Fibroblast of lung (primary cell): Measurements from ENCODE around the gene PCDHA8. TPM values are rescaled to one million over a fixed set of nuclear protein-coding genes. Genes with fewer than 3 reads are reported as not detected.

Experiments
- DNase-seq, 2 donors: peaks; one replicate each; pipeline versions ENCODE4 v3.0.0 to v3.0.0-alpha.2; 2010; ENCODE audit warnings: low read depth in 2 of 2
- H2AFZ ChIP-seq: 2 replicates; pipeline ENCODE4 v1.5.1; 2012; ENCODE audit warnings: low read length, control low read depth, inconsistent platforms
- H3K27ac ChIP-seq: 2 replicates; pipeline ENCODE4 v1.5.1; 2011; ENCODE audit warnings: low read length, control low read depth; ENCODE audit not compliant: insufficient read depth
- H3K27me3 ChIP-seq: 2 replicates; pipeline ENCODE4 v1.5.1; 2011; ENCODE audit warnings: mild to moderate bottlenecking, low read length; ENCODE audit not compliant: control insufficient read depth, insufficient read depth
- H3K36me3 ChIP-seq: 2 replicates; pipeline ENCODE4 v1.5.1; 2011; ENCODE audit warnings: low read length; ENCODE audit not compliant: control insufficient read depth, insufficient read depth
- H3K4me1 ChIP-seq: 2 replicates; pipeline ENCODE4 v1.5.1; 2011; ENCODE audit warnings: low read length; ENCODE audit not compliant: control insufficient read depth, insufficient read depth; ENCODE audit errors: extremely low read depth
- H3K4me2 ChIP-seq: 2 replicates; pipeline ENCODE4 v1.5.1; 2011; ENCODE audit warnings: low read length, control low read depth; ENCODE audit not compliant: insufficient read depth; ENCODE audit errors: extremely low read depth
- H3K4me3 ChIP-seq, 4 experiments: fragments of 200-600 bp in 1 of 4; sonication (generic) in 1 of 4; replicated peaks in 1 of 4; 2 replicates each; pipeline ENCODE4 v1.5.1; 2011 to 2016; ENCODE audit warnings: low read length in 4 of 4, low read depth in 3 of 4, mild to moderate bottlenecking in 3 of 4, control low read depth in 2 of 4, inconsistent platforms in 1 of 4, mixed read lengths in 1 of 4; ENCODE audit not compliant: insufficient read depth in 1 of 4; ENCODE audit errors: control extremely low read depth in 1 of 4
- H3K79me2 ChIP-seq: 2 replicates; pipeline ENCODE4 v1.5.1; 2012; ENCODE audit warnings: mild to moderate bottlenecking, low read length, inconsistent platforms; ENCODE audit not compliant: control insufficient read depth, insufficient read depth
- H3K9ac ChIP-seq: 2 replicates; pipeline ENCODE4 v1.5.1; 2011; ENCODE audit warnings: mild to moderate bottlenecking, low read length, control low read depth; ENCODE audit not compliant: insufficient read depth
- H3K9me3 ChIP-seq: 2 replicates; pipeline ENCODE4 v1.5.1; 2012; ENCODE audit warnings: low read depth, low read length; ENCODE audit not compliant: control insufficient read depth, insufficient read depth
- H4K20me1 ChIP-seq: 2 replicates; pipeline ENCODE4 v1.5.1; 2011; ENCODE audit warnings: low read length; ENCODE audit not compliant: control insufficient read depth, insufficient read depth; ENCODE audit errors: extremely low read depth
- CTCF ChIP-seq, 2 donors: IDR thresholded peaks in 1 of 2; conservative IDR thresholded peaks in 1 of 2; 1 replicate in 1 of 2; 2 replicates in 1 of 2; pipeline ENCODE4 v1.5.1; 2011 to 2012; ENCODE audit warnings: low read length in 2 of 2, control low read depth in 1 of 2, inconsistent platforms in 1 of 2, low read depth in 1 of 2, mild to moderate bottlenecking in 1 of 2
- EZH2 ChIP-seq: IDR thresholded peaks from 2 replicates; pipeline ENCODE4 v1.5.1; 2012; ENCODE audit warnings: low read length, control low read depth, mild to moderate bottlenecking; ENCODE audit errors: missing control alignments
- polyA plus RNA-seq, 2 donors: library from polyadenylated mRNA; depleted of rRNA in 1 of 2; stranded (reverse) in 1 of 2; unstranded in 1 of 2; fragments of >200 nt; gene quantifications; 2 replicates each; pipeline ENCODE4 v1.2.1, GENCODE V29; 2011 to 2012; ENCODE audit warnings: missing spikeins in 1 of 2
- total RNA-seq: library from RNA; depleted of rRNA; stranded (reverse); fragments of >200 nt; gene quantifications from 2 replicates; pipeline ENCODE4 v1.2.1, GENCODE V29; 2014

The PCDHA8 gene
- total and polyA plus RNA-seq, 2 donors (not counting 1 experiment from before 2014, with no cell fraction given): 0.33 TPM

DNA sequence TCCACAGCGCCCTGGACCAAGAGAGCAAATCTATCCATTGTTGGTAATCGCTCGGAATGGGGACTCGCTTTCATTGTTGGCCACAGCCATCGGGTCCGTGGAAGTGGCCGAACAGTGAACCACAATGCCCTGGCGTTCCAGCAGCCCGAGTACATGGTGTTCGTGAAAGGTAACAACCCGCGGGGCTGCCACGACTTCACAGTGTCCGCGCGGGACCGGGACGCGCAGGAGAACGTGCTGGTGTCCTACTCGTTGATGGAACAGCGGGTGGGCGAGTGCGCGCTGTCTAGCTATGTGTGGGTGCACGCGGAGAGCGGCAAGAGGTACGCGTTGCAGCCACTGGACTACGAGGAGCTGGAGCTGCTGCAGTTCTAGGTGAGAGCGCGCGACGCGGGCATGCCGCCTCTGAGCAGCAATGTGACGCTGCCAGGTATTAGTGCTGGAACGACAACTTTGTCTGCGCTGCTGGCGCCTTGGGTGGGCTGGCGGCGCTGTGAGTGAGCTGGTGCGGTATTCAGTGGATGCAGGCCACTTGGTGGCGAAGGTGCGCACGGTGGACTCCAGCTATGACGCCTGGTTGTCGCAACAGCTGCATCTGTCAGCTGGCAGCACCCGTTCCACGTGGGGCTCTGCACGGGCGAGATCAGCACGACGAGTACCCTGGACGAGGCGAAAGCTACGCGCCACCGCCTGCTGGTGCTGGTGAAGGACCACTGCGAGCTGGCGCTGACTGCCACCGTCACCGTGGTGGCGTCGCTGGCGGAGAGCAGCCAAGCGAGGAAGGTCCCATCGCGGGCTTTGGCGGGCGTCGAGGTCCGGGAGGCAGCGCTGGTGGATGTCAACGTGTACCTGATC is 21.7 kb downstream of the PCDHA8 start:
- Histone ChIP-seq H3K9me3 (no peaks in the 10 kb centered on the region), H3K4me3 (no peak overlapping the region), H2AFZ (no peak overlapping the region), H3K4me2 (no peak overlapping the region), H3K27ac (no peak overlapping the region), H3K36me3 (no peaks in the 10 kb centered on the region), H3K9ac (no peak overlapping the region), H3K4me1 (no peaks in the 10 kb centered on the region), H4K20me1 (no peaks in the 10 kb centered on the region), H3K79me2 (no peaks in the 10 kb centered on the region), H3K27me3 (no peaks in the 10 kb centered on the region)
- DNase-seq: no peak
- TF ChIP-seq CTCF (conservative IDR thresholded peaks at IDR 0.05 in 1 of 2, IDR thresholded peaks at IDR 0.05 in 1 of 2; ENCODE audit: low read depth in 1 of 2, low read length in 2 of 2) (no peak), EZH2 (no peak)

DNA sequence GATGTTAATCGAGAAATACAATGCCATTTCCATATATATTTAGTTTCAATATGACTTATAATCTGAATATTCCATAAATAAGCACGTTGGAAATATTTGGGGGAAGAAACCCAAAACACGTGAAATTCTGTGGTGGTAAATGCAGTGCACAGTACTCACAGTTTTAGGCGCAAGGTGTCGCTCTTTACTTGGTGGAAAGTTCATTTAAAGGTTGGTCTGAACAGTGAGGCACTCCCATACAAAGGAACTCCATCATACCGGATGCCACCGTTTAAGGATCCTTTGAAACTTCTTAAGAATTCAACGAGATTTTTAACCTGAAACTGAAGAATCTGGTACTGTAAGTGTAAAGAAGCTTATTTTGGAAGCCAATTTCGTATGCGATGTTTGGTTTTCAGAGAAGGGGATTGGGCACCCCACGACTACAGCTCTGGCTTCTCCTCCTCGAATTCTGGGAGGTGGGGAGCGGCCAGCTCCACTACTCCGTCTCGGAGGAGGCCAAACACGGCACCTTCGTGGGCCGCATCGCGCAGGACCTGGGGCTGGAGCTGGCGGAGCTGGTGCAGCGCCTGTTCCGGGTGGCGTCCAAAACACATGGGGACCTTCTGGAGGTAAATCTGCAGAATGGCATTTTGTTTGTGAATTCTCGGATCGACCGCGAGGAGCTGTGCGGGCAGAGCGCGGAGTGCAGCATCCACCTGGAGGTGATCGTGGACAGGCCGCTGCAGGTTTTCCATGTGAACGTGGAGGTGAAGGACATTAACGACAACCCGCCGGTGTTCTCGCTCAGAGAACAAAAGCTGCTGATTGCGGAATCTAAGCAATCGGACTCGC is 28.0 kb downstream of the PCDHA8 start, which contains the start of gene PCDHA11:
TSS of gene PCDHA11 (plus strand) at position 237 of the 834 bp plus-strand sequence. CDS start at position 384, 147 bp downstream.
- no peaks in the 10 kb centered on the region for H3K27me3 ChIP-seq
- H3K79me2 ChIP-seq: no peaks in the 10 kb centered on the region
- H3K4me3 ChIP-seq: no peak within 1 kb of the TSS
- no peaks in the 10 kb centered on the region for H3K36me3 ChIP-seq
- H3K9ac ChIP-seq: no peak within 1 kb of the TSS
- no peak within 1 kb of the TSS for H3K4me2 ChIP-seq
- no peaks in the 10 kb centered on the region for H4K20me1 ChIP-seq
- no peaks in the 10 kb centered on the region for H3K9me3 ChIP-seq
- DNase-seq: no peak
- no peak for TF ChIP-seq EZH2
- TF ChIP-seq CTCF (conservative IDR thresholded peaks at IDR 0.05 in 1 of 2, IDR thresholded peaks at IDR 0.05 in 1 of 2; ENCODE audit: low read depth in 1 of 2, low read length in 2 of 2): no peak
- H3K27ac ChIP-seq: no peak within 1 kb of the TSS
- H3K4me1 ChIP-seq: no peaks in the 10 kb centered on the region
- H2AFZ ChIP-seq: no peak within 1 kb of the TSS

GRCh38 chr5:140869555-140869886 is 28.5 kb downstream of the PCDHA8 start:
- H3K27ac ChIP-seq: no peak overlapping the region
- no peaks in the 10 kb centered on the region for H3K27me3 ChIP-seq
- H3K9me3 ChIP-seq: no peaks in the 10 kb centered on the region
- H3K4me3 ChIP-seq: no peak overlapping the region
- no peak overlapping the region for H3K4me2 ChIP-seq
- no peaks in the 10 kb centered on the region for H3K4me1 ChIP-seq
- no peak overlapping the region for H3K9ac ChIP-seq
- H3K79me2 ChIP-seq: no peaks in the 10 kb centered on the region
- H3K36me3 ChIP-seq: no peaks in the 10 kb centered on the region
- DNase-seq: no peak
- TF ChIP-seq EZH2: no peak
- TF ChIP-seq CTCF (conservative IDR thresholded peaks at IDR 0.05 in 1 of 2, IDR thresholded peaks at IDR 0.05 in 1 of 2; ENCODE audit: low read depth in 1 of 2, low read length in 2 of 2): no peak
- H4K20me1 ChIP-seq: no peaks in the 10 kb centered on the region
- no peak overlapping the region for H2AFZ ChIP-seq
